ENCODE data around the gene KLHL40. TPM values are rescaled to one million over a fixed set of nuclear protein-coding genes. Genes with fewer than 3 reads are reported as not detected.
A peak's percentile ranks its signal among the peaks of the same experiment; 100 is the strongest.

KLHL40 gene
- polyA plus RNA-seq, 2 of the 4 experiments (the other 2 are of a cell fraction) = not detected

DNA sequence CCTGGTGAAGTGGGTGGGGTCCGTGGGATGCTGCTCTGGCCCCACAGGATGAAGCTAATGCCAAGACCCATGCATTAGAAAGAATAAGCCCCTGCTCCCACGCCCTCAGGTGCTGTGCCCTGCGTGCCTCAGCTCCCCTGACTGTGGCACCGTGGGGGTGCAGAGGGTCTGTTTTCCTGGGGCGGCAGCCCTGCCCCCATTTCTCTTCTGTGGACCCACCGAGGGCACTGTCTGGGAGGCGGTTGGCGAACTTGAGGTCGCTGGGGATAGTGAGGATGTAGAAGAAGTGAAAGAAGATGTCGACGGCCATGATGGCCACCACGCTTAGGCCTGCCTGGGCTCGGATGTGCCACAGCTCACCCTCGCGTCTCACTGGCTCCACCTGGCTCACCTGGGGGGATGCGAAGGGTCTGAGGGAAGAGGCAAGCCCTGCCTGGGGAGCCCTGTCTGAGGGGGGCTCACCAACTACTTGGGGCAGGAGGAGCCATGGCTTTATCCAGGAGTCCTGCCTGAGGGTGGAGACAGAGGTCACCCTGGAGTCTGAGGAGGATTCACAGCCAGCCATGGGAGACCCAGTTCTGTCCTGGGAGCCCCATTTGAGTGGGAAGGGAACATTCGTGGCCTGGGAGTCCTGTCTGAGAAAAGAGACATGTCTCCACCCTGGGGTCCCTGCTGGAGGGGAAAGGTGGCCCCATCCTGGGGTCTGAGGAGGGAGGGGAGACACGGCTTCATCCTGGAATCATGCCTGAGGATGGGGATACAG is 12.1 kb downstream of the KLHL40 start:
- ChIA-PET CTCF (interaction anchor here (1.0 kb wide), 1 partner anchor 32 kb away, joined by 3 read pairs; no protein-coding TSS in a partner anchor), POLR2A (no interaction called here)
- WGBS (ENCODE audit: missing lambda C conversion rate) = 45% methylated on average over 15 of the region's 18 CpGs
- H3K9me3 ChIP-seq = no peaks in the 10 kb centered on the region
- ATAC-seq = no peak
- FAIRE-seq = no peak
- TF ChIP-seq SMC3 (IDR thresholded peaks at IDR 0.05) (no peak), RAD21 (conservative IDR thresholded peaks at IDR 0.05 in 1 of 2, IDR thresholded peaks at IDR 0.05 in 1 of 2) (no peak), TFCP2L1 (CRISPR knock-in tag; IDR thresholded peaks at IDR 0.05) (no peak), ESRRA (IDR thresholded peaks at IDR 0.05; ENCODE audit: borderline replicate concordance, low read length) (no peak), EHF (CRISPR knock-in tag; IDR thresholded peaks at IDR 0.05) (no peak), HOXB13 (CRISPR knock-in tag; IDR thresholded peaks at IDR 0.05; ENCODE audit: low read depth) (no peak), ZNF302 (CRISPR knock-in tag; IDR thresholded peaks at IDR 0.05) (no peak), ZSCAN20 (CRISPR knock-in tag; IDR thresholded peaks at IDR 0.05) (no peak), HDAC2 (IDR thresholded peaks at IDR 0.05) (no peak), HEYL (CRISPR knock-in tag; IDR thresholded peaks at IDR 0.05) (no peak), FOSL2 (IDR thresholded peaks at IDR 0.05) (no peak), FOSL2 (CRISPR knock-in tag; IDR thresholded peaks at IDR 0.05) (no peak), JUNB (IDR thresholded peaks at IDR 0.05) (no peak), CBX8 (IDR thresholded peaks at IDR 0.05) (no peak), NR3C1 (IDR thresholded peaks at IDR 0.05) (no peak)
- TF ChIP-seq, protein P1, sequence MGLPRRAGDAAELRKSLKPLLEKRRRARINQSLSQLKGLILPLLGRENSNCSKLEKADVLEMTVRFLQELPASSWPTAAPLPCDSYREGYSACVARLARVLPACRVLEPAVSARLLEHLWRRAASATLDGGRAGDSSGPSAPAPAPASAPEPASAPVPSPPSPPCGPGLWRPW (IDR thresholded peaks at IDR 0.05) = no peak
- no peak for DNase-seq (ENCODE audit: low read depth in 1 of 2, low spot score in 1 of 2)
- no peak overlapping the region for H3K27ac ChIP-seq
- no peaks in the 10 kb centered on the region for H3K4me1 ChIP-seq
- H3K4me3 ChIP-seq = no peak overlapping the region
- no peak overlapping the region for H3K4me2 ChIP-seq

DNA sequence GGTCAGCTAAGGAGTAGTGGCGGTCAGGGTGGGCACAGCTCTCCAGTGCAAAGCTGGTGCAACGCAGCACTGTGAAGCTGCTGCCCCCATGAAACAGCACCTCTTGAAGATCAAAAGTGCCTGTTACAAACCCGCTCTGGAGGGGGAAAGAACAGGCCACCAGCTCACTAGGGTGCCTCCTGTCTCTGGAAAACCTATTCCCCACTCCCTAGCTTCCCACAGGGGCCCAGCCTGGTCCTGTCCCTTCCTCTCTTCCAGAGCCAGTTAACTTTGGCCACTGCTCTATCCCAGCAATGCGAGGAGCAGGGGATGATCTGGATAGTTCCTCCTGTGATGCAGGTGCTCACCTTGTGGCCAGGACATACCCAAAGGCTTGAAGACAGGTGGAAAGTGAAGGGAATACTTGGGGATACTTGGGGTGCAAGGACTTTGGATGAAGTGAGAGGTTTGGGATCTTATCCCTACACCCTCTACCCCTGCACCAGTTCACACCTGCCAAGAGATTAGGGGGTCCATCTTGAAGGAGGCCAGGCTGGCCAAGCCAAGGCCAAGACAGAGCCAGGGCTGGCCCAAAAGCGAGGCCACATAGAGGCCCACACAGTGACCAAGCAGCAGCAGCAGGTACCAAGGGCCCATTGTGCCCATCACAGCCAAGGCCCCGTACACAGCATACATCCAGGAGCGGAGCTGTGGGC is 13.0 kb downstream of the KLHL40 start:
- no peak for ATAC-seq
- H3K4me2 ChIP-seq = no peak overlapping the region
- no peak for DNase-seq (ENCODE audit: low read depth in 1 of 2, low spot score in 1 of 2)
- CTCF ChIA-PET = no interaction called here
- FAIRE-seq = no peak
- no peak overlapping the region for H3K4me3 ChIP-seq
- H3K9me3 ChIP-seq = no peaks in the 10 kb centered on the region
- WGBS (ENCODE audit: missing lambda C conversion rate) = 41% methylated on average over 4 of the region's 7 CpGs
- TF ChIP-seq, protein P2, sequence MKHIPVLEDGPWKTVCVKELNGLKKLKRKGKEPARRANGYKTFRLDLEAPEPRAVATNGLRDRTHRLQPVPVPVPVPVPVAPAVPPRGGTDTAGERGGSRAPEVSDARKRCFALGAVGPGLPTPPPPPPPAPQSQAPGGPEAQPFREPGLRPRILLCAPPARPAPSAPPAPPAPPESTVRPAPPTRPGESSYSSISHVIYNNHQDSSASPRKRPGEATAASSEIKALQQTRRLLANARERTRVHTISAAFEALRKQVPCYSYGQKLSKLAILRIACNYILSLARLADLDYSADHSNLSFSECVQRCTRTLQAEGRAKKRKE (CRISPR knock-in tag; IDR thresholded peaks at IDR 0.05; ENCODE audit: low read depth) = no peak
- no peak for TF ChIP-seq MYC (IDR thresholded peaks at IDR 0.05; ENCODE audit: borderline replicate concordance, low read length)
- no peak for TF ChIP-seq CBX2 (IDR thresholded peaks at IDR 0.05; ENCODE audit: borderline replicate concordance, low read depth)
- TF ChIP-seq, protein P1 (IDR thresholded peaks at IDR 0.05) = no peak
- H3K4me1 ChIP-seq = no peaks in the 10 kb centered on the region
- H3K27ac ChIP-seq = no peak overlapping the region
- POLR2A ChIA-PET = no interaction called here

DNA sequence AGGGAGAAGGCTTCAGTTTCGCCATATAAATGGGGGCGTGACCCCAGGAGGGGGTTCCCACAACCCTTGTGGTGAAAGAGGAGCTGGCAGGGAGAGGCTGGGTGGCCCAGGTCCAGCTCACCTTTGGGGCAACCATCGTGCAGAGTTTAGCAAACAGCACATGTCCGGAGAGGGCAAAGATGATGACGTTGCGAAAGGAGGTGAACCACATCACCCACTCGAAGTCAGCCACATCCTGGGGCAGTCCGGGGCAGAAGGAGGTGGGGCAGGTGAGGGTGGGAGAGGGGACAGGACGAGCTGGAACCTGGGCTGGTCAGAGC is 13.5 kb downstream of the KLHL40 start:
- CTCF ChIA-PET = no interaction called here
- ATAC-seq (no peak), DNase-seq (ENCODE audit: low read depth in 1 of 2, low spot score in 1 of 2) (no peak), FAIRE-seq (no peak)
- Histone ChIP-seq H3K27ac (no peak overlapping the region), H3K4me1 (no peaks in the 10 kb centered on the region), H3K9me3 (no peaks in the 10 kb centered on the region), H3K4me2 (no peak overlapping the region), H3K4me3 (no peak overlapping the region)
- POLR2A ChIA-PET = no interaction called here
- TF ChIP-seq MAFK (IDR thresholded peaks at IDR 0.05; ENCODE audit: partially characterized antibody) (peak; percentile 2), ZSCAN20 (CRISPR knock-in tag; IDR thresholded peaks at IDR 0.05) (no peak)
- 42% methylated on average over 9 of the region's 9 CpGs for WGBS (ENCODE audit: missing lambda C conversion rate)

Data from A549 (cell line).